HCT116 (cell line): ENCODE results near the gene TBXA2R. TPM values are rescaled to one million over a fixed set of nuclear protein-coding genes. Genes with fewer than 3 reads are reported as not detected.

ENCODE experiments used
- ATAC-seq: fragments of 200-7000 bp; cut with Tn5 transposase; 2 replicates; pipeline ENCODE4 v1.9.1; 2020; ENCODE audit warnings: mild to moderate bottlenecking, moderate library complexity
- BruUV-seq: library from RNA; stranded (reverse); fragments of 400-500 nt; replicated peaks from 2 replicates; lab custom pipeline; 2021; lab: Mats Ljungman, UMichigan
- CTCF ChIA-PET: fragments of 300-600 bp; sonication (Branson Sonifier 250); formaldehyde crosslinking; loops from one replicate; lab custom pipeline; 2021; ENCODE audit warnings: antibody characterized with exemption; lab: Charles Lee
- POLR2A ChIA-PET: fragments of 300-600, 350-600 bp; sonication (Branson Sonifier 250); formaldehyde crosslinking; loops from one replicate; lab custom pipeline; 2021; ENCODE audit warnings: antibody characterized with exemption; lab: Charles Lee
- RAD21 ChIA-PET, 2 experiments: fragments of 300-600 bp; sonication (Branson Sonifier 250); formaldehyde crosslinking; loops; one replicate each; lab custom pipeline; 2023; ENCODE audit warnings: low total read pairs in 2 of 2; ENCODE audit not compliant: uncharacterized antibody in 2 of 2, unreplicated experiment in 2 of 2, low non-redundant PET in 1 of 2; lab: Charles Lee
- DNase-seq: peaks from one replicate; pipeline ENCODE4 v3.0.0-alpha.2; 2010; ENCODE audit warnings: low read depth, low spot score
- H2AFZ ChIP-seq: fragments of 200-600 bp; shearing (Covaris generic), sonication (generic); 2 replicates; pipeline ENCODE4 v1.6.1; 2017; ENCODE audit warnings: low read depth, mixed run types, mixed read lengths, antibody characterized with exemption, low read length; ENCODE audit not compliant: poor library complexity, severe bottlenecking
- H3K27ac ChIP-seq: 2 replicates; pipeline ENCODE4 v1.5.1; 2012; ENCODE audit warnings: low read depth, low read length
- H3K27me3 ChIP-seq: fragments of 200-600 bp; sonication (generic); 2 replicates; pipeline ENCODE4 v1.6.1; 2016; ENCODE audit warnings: mixed run types, low read length, mixed read lengths; ENCODE audit not compliant: insufficient read depth
- H3K36me3 ChIP-seq, 2 experiments: fragments of 200-500 bp in 1 of 2; fragments of 200-600 bp in 1 of 2; sonication (Bioruptor generic) in 1 of 2; sonication (generic) in 1 of 2; 2 replicates each; pipeline versions ENCODE4 v1.5.1 to v1.6.1; 2014 to 2016; ENCODE audit warnings: low read length in 2 of 2, inconsistent platforms in 1 of 2, mixed read lengths in 1 of 2, mixed run types in 1 of 2; ENCODE audit not compliant: insufficient read depth in 2 of 2, control insufficient read depth in 1 of 2
- H3K4me1 ChIP-seq, 2 experiments: fragments of 200-600 bp in 1 of 2; sonication (generic) in 1 of 2; 2 replicates each; pipeline versions ENCODE4 v1.5.1 to v1.6.1; 2012 to 2017; ENCODE audit warnings: low read length in 2 of 2, inconsistent platforms in 1 of 2, mild to moderate bottlenecking in 1 of 2, mixed read lengths in 1 of 2, mixed run types in 1 of 2, moderate library complexity in 1 of 2; ENCODE audit not compliant: insufficient read depth in 2 of 2, control insufficient read depth in 1 of 2
- H3K4me2 ChIP-seq: fragments of 200-600 bp; sonication (generic); 2 replicates; pipeline ENCODE4 v1.6.1; 2017; ENCODE audit warnings: mixed run types, low read length, mixed read lengths
- H3K4me3 ChIP-seq, 2 experiments: fragments of 200-600 bp in 1 of 2; sonication (generic) in 1 of 2; replicated peaks in 1 of 2; 2 replicates each; pipeline ENCODE4 v1.5.1; 2011 to 2016; ENCODE audit warnings: low read length in 2 of 2, control low read depth in 1 of 2, low read depth in 1 of 2, mild to moderate bottlenecking in 1 of 2, mixed read lengths in 1 of 2, mixed run types in 1 of 2
- H3K79me2 ChIP-seq: fragments of 200-600 bp; sonication (generic); 2 replicates; pipeline ENCODE4 v1.6.1; 2017; ENCODE audit warnings: mild to moderate bottlenecking, mixed run types, low read length, moderate library complexity, mixed read lengths; ENCODE audit not compliant: insufficient read depth
- H3K9ac ChIP-seq: fragments of 200-600 bp; sonication (generic); 2 replicates; pipeline ENCODE4 v1.6.1; 2016; ENCODE audit warnings: low read length, mixed read lengths
- H3K9me2 ChIP-seq: fragments of 200-600 bp; sonication (generic), shearing (Covaris generic); 2 replicates; pipeline ENCODE4 v1.6.1; 2017; ENCODE audit warnings: mixed run types, mild to moderate bottlenecking, moderate library complexity; ENCODE audit not compliant: insufficient read depth
- H3K9me3 ChIP-seq, 2 experiments: fragments of 200-500 bp in 1 of 2; fragments of 200-600 bp in 1 of 2; sonication (Bioruptor generic) in 1 of 2; sonication (generic) in 1 of 2; 2 replicates each; pipeline ENCODE4 v1.6.1; 2014 to 2017; ENCODE audit warnings: low read length in 2 of 2, mixed read lengths in 2 of 2, inconsistent platforms in 1 of 2, low read depth in 1 of 2, mild to moderate bottlenecking in 1 of 2, mixed run types in 1 of 2, moderate library complexity in 1 of 2; ENCODE audit not compliant: control insufficient read depth in 1 of 2, insufficient read depth in 1 of 2
- H4K20me1 ChIP-seq: fragments of 200-600 bp; sonication (generic), shearing (Covaris generic); 2 replicates; pipeline ENCODE4 v1.6.1; 2017; ENCODE audit warnings: mixed run types, mild to moderate bottlenecking, moderate library complexity; ENCODE audit not compliant: insufficient read depth
- ATF3 ChIP-seq: IDR thresholded peaks from 2 replicates; pipeline ENCODE4 v1.6.1; 2012
- ELF1 ChIP-seq: IDR thresholded peaks from 2 replicates; pipeline ENCODE4 v1.6.1; 2012; ENCODE audit warnings: low read depth, borderline replicate concordance
- EZH2phosphoT487 ChIP-seq: fragments of 200-600 bp; IDR thresholded peaks from 2 replicates; pipeline ENCODE4 v1.6.1; 2018; ENCODE audit warnings: antibody characterized with exemption, borderline replicate concordance
- FOSL1 ChIP-seq: IDR thresholded peaks from 2 replicates; pipeline ENCODE4 v1.6.1; 2012; ENCODE audit warnings: low read depth
- POLR2AphosphoS5 ChIP-seq: IDR thresholded peaks from 2 replicates; pipeline ENCODE4 v1.6.1; 2011; ENCODE audit warnings: mild to moderate bottlenecking, low read depth, low read length, moderate library complexity
- SRF ChIP-seq: IDR thresholded peaks from 2 replicates; pipeline ENCODE4 v1.6.1; 2012; ENCODE audit warnings: low read depth
- TCF7L2 ChIP-seq: IDR thresholded peaks from 2 replicates; pipeline ENCODE4 v1.7.0; 2011; ENCODE audit warnings: borderline replicate concordance, inconsistent platforms; ENCODE audit not compliant: insufficient read depth, insufficient read length; ENCODE audit errors: extremely low read depth
- YY1 ChIP-seq: IDR thresholded peaks from 2 replicates; pipeline ENCODE4 v1.6.1; 2011; ENCODE audit warnings: low read length, low read depth, moderate library complexity, mild to moderate bottlenecking; ENCODE audit not compliant: insufficient replicate concordance; ENCODE audit errors: extremely low read depth
- ZNF274 ChIP-seq: fragments of 200-500 bp; sonication (Bioruptor generic); IDR thresholded peaks from 2 replicates; pipeline ENCODE4 v1.6.1; 2014; ENCODE audit warnings: mild to moderate bottlenecking, low read depth, low read length, inconsistent platforms
- intact Hi-C: fragments of 100-400 bp; cut with micrococcal nuclease; formaldehyde crosslinking; loops from 2 replicates; pipeline ENCODE4 v1.10.0; 2022
- total RNA-seq: library from RNA; stranded (reverse); gene quantifications from one replicate; pipeline ENCODE4 v1.2.1, GENCODE V29; 2021; ENCODE audit not compliant: unreplicated experiment
- TF ChIP-seq, protein P1 (sequence below), 3 experiments: fragments of 200-600 bp in 1 of 3; sonication (generic) in 1 of 3; IDR thresholded peaks in 2 of 3; conservative IDR thresholded peaks in 1 of 3; 2 replicates each; pipeline ENCODE4 v1.5.1; 2012 to 2017; ENCODE audit warnings: low read depth in 2 of 3, low read length in 2 of 3, antibody characterized with exemption in 1 of 3, borderline replicate concordance in 1 of 3, control low read depth in 1 of 3, mild to moderate bottlenecking in 1 of 3, mixed read lengths in 1 of 3, mixed run types in 1 of 3, moderate library complexity in 1 of 3; ENCODE audit not compliant: insufficient read depth in 1 of 3
- TF ChIP-seq, protein P2 (sequence below): IDR thresholded peaks from 2 replicates; pipeline ENCODE4 v1.6.1; 2011; ENCODE audit warnings: mild to moderate bottlenecking, low read length, moderate library complexity; ENCODE audit not compliant: insufficient replicate concordance; ENCODE audit errors: extremely low read depth
- TF ChIP-seq, protein P3 (sequence below): IDR thresholded peaks from 2 replicates; pipeline ENCODE4 v1.6.1; 2012; ENCODE audit warnings: low read depth

TBXA2R gene
- total RNA-seq, 1 experiment from 2014 or later, result 2.3 TPM

DNA sequence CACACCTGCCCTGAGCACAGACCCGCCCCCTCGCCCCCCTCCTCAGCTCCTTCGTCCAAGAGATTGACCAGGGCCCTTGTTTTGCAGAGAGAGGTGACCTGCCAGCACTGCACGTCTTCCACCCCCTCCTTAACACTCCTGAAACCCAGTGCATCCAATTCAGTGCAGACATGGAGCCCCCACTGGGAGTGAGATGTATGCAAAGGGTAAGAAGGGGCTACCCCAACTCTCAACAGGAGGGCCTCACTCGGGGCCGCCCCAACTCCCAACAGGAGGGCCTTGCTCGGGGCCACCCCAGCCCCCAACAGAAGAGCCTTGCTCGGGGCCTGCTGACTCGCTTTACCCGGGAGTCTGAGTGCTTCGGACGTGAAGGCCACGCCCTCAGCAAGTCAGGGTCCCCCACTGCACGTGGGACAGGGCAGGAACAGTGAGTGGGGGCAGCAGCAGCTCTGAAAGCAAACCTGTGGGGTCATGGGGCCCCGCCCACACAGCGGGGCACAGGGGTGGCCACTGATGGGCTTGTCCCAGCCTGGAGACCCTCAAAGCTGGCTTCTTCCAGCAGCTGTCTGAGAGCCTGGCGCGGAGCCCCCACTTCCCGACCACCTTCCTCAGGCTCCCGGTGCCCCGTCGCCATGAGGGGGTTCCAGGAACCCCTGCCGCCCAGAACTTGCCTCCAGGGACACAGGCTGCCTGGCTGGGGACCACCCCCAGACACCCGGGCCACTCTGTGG is 14.3 kb upstream of the TBXA2R start:
- peaks cover 7 to 12% of the 10 kb centered on the region in 2 experiments; a peak in 3 of 4 replicates for H3K4me1 ChIP-seq
- no peak overlapping the region for H3K4me2 ChIP-seq
- intact Hi-C loops, result no loop called here
- H3K9me3 ChIP-seq, result no peaks in the 10 kb centered on the region
- no peak overlapping the region for H3K27ac ChIP-seq
- H3K36me3 ChIP-seq, result peaks cover 0 to 5% of the 10 kb centered on the region in 2 experiments; a peak in 2 of 4 replicates
- POLR2A ChIA-PET, result no interaction called here
- no TSS peak for BruUV-seq
- H3K9ac ChIP-seq, result no peak overlapping the region
- H3K79me2 ChIP-seq, result peaks cover 26% of the 10 kb centered on the region
- H3K9me2 ChIP-seq, result no peaks in the 10 kb centered on the region
- no peaks in the 10 kb centered on the region for H3K27me3 ChIP-seq
- RAD21 ChIA-PET, result no interaction called here
- H2AFZ ChIP-seq, result no peak overlapping the region
- no peak overlapping the region for H3K4me3 ChIP-seq
- TF ChIP-seq ELF1 (no peak), POLR2AphosphoS5 (no peak), ZNF274 (no peak), EZH2phosphoT487 (no peak), FOSL1 (no peak), SRF (no peak), TCF7L2 (no peak), ATF3 (no peak), YY1 (no peak)
- TF ChIP-seq, protein P1, sequence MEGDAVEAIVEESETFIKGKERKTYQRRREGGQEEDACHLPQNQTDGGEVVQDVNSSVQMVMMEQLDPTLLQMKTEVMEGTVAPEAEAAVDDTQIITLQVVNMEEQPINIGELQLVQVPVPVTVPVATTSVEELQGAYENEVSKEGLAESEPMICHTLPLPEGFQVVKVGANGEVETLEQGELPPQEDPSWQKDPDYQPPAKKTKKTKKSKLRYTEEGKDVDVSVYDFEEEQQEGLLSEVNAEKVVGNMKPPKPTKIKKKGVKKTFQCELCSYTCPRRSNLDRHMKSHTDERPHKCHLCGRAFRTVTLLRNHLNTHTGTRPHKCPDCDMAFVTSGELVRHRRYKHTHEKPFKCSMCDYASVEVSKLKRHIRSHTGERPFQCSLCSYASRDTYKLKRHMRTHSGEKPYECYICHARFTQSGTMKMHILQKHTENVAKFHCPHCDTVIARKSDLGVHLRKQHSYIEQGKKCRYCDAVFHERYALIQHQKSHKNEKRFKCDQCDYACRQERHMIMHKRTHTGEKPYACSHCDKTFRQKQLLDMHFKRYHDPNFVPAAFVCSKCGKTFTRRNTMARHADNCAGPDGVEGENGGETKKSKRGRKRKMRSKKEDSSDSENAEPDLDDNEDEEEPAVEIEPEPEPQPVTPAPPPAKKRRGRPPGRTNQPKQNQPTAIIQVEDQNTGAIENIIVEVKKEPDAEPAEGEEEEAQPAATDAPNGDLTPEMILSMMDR (IDR thresholded peaks at IDR 0.05 in 2 of 3, conservative IDR thresholded peaks at IDR 0.05 in 1 of 3; ENCODE audit: borderline replicate concordance in 1 of 3, insufficient read depth in 1 of 3, low read depth in 2 of 3, low read length in 2 of 3), result no peak
- TF ChIP-seq, protein P2, sequence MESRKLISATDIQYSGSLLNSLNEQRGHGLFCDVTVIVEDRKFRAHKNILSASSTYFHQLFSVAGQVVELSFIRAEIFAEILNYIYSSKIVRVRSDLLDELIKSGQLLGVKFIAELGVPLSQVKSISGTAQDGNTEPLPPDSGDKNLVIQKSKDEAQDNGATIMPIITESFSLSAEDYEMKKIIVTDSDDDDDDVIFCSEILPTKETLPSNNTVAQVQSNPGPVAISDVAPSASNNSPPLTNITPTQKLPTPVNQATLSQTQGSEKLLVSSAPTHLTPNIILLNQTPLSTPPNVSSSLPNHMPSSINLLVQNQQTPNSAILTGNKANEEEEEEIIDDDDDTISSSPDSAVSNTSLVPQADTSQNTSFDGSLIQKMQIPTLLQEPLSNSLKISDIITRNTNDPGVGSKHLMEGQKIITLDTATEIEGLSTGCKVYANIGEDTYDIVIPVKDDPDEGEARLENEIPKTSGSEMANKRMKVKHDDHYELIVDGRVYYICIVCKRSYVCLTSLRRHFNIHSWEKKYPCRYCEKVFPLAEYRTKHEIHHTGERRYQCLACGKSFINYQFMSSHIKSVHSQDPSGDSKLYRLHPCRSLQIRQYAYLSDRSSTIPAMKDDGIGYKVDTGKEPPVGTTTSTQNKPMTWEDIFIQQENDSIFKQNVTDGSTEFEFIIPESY, result no peak
- TF ChIP-seq, protein P3, sequence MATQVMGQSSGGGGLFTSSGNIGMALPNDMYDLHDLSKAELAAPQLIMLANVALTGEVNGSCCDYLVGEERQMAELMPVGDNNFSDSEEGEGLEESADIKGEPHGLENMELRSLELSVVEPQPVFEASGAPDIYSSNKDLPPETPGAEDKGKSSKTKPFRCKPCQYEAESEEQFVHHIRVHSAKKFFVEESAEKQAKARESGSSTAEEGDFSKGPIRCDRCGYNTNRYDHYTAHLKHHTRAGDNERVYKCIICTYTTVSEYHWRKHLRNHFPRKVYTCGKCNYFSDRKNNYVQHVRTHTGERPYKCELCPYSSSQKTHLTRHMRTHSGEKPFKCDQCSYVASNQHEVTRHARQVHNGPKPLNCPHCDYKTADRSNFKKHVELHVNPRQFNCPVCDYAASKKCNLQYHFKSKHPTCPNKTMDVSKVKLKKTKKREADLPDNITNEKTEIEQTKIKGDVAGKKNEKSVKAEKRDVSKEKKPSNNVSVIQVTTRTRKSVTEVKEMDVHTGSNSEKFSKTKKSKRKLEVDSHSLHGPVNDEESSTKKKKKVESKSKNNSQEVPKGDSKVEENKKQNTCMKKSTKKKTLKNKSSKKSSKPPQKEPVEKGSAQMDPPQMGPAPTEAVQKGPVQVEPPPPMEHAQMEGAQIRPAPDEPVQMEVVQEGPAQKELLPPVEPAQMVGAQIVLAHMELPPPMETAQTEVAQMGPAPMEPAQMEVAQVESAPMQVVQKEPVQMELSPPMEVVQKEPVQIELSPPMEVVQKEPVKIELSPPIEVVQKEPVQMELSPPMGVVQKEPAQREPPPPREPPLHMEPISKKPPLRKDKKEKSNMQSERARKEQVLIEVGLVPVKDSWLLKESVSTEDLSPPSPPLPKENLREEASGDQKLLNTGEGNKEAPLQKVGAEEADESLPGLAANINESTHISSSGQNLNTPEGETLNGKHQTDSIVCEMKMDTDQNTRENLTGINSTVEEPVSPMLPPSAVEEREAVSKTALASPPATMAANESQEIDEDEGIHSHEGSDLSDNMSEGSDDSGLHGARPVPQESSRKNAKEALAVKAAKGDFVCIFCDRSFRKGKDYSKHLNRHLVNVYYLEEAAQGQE, result no peak
- CTCF ChIA-PET, result no interaction called here
- ATAC-seq (no peak), DNase-seq (no peak)
- H4K20me1 ChIP-seq, result peaks cover 2% of the 10 kb centered on the region; the same call in 1 of the 2 replicates
